Keratinocyte (primary cell): ENCODE results near the gene ATOH1. TPM values are rescaled to one million over a fixed set of nuclear protein-coding genes. Genes with fewer than 3 reads are reported as not detected.

Experiments used
- DNase-seq: peaks from one replicate; pipeline ENCODE4 v3.0.0-alpha.2; 2011; ENCODE audit warnings: low read depth, missing footprints, low spot score
- FAIRE-seq: peaks from 2 replicates; lab custom pipeline; 2011; peaks lifted over from hg19 to GRCh38; lab: Jason Lieb, UNC
- H2AFZ ChIP-seq: 2 replicates; pipeline ENCODE4 v1.6.0; 2012; ENCODE audit warnings: low read length, control low read depth, inconsistent platforms; ENCODE audit not compliant: control insufficient read depth
- H3K27ac ChIP-seq: 2 replicates; pipeline ENCODE4 v1.5.1; 2011; ENCODE audit warnings: low read length; ENCODE audit not compliant: control insufficient read depth, insufficient read depth
- H3K27me3 ChIP-seq: 3 replicates; pipeline ENCODE4 v1.6.0; 2011; ENCODE audit warnings: low read length; ENCODE audit not compliant: control insufficient read depth, insufficient read depth; ENCODE audit errors: extremely low read depth
- H3K36me3 ChIP-seq, 2 experiments: 2 replicates in 1 of 2; 3 replicates in 1 of 2; pipeline ENCODE4 v1.5.1; 2011; ENCODE audit warnings: low read length in 2 of 2, mild to moderate bottlenecking in 1 of 2; ENCODE audit not compliant: control insufficient read depth in 2 of 2, insufficient read depth in 2 of 2; ENCODE audit errors: extremely low read depth in 1 of 2
- H3K4me1 ChIP-seq: 3 replicates; pipeline ENCODE4 v1.5.1; 2011; ENCODE audit warnings: low read length; ENCODE audit not compliant: control insufficient read depth, insufficient read depth; ENCODE audit errors: extremely low read depth
- H3K4me2 ChIP-seq: 3 replicates; pipeline ENCODE4 v1.6.0; 2011; ENCODE audit warnings: low read depth, low read length; ENCODE audit not compliant: control insufficient read depth, insufficient read depth; ENCODE audit errors: extremely low read depth
- H3K4me3 ChIP-seq, 3 experiments: fragments of 200-600 bp in 1 of 3; sonication (generic) in 1 of 3; 2 replicates in 2 of 3; 3 replicates in 1 of 3; pipeline ENCODE4 v1.5.1; 2011 to 2016; ENCODE audit warnings: low read length in 3 of 3, mild to moderate bottlenecking in 3 of 3, control low read depth in 2 of 3, inconsistent platforms in 1 of 3, low read depth in 1 of 3, mixed read lengths in 1 of 3, mixed run types in 1 of 3, moderate library complexity in 1 of 3; ENCODE audit not compliant: control insufficient read depth in 2 of 3, insufficient read depth in 2 of 3; ENCODE audit errors: extremely low read depth in 1 of 3
- H3K79me2 ChIP-seq: 2 replicates; pipeline ENCODE4 v1.6.0; 2012; ENCODE audit warnings: low read length; ENCODE audit not compliant: control insufficient read depth, insufficient read depth
- H3K9ac ChIP-seq: 3 replicates; pipeline ENCODE4 v1.6.0; 2011; ENCODE audit warnings: low read length; ENCODE audit not compliant: control insufficient read depth, insufficient read depth; ENCODE audit errors: extremely low read depth
- H3K9me1 ChIP-seq: 3 replicates; pipeline ENCODE4 v1.6.0; 2011; ENCODE audit warnings: low read length; ENCODE audit not compliant: control insufficient read depth, insufficient read depth; ENCODE audit errors: extremely low read depth
- H3K9me3 ChIP-seq: 2 replicates; pipeline ENCODE4 v1.5.1; 2012; ENCODE audit warnings: low read depth, low read length; ENCODE audit not compliant: control insufficient read depth
- H4K20me1 ChIP-seq: 3 replicates; pipeline ENCODE4 v1.6.0; 2011; ENCODE audit warnings: low read length; ENCODE audit not compliant: control insufficient read depth, insufficient read depth; ENCODE audit errors: extremely low read depth
- EZH2 ChIP-seq: IDR thresholded peaks from one replicate; pipeline ENCODE4 v1.6.1; 2012; ENCODE audit warnings: inconsistent platforms, mild to moderate bottlenecking, low read length, moderate library complexity
- dilution Hi-C: fragments of 300-500 bp; cut with MboI; formaldehyde crosslinking; loops from one replicate; pipeline ENCODE4 v1.7.0; 2020; ENCODE audit warnings: low sequenced_read_pairs; ENCODE audit not compliant: extremely low pct_ligation_motif_present
- polyA plus RNA-seq, 5 experiments: library from polyadenylated mRNA; depleted of rRNA in 3 of 5; stranded (reverse) in 3 of 5; stranded (forward) in 1 of 5; unstranded in 1 of 5; fragments of >200 nt; gene quantifications; 1 replicate in 1 of 5; 2 replicates in 3 of 5; 3 replicates in 1 of 5; pipeline versions ENCODE4 v1.2.1 to v1.2.3, GENCODE V29; 2011 to 2012; ENCODE audit warnings: missing spikeins in 2 of 5, low read depth in 1 of 5, low replicate concordance in 1 of 5
- TF ChIP-seq, protein P1 (sequence below), 3 experiments: IDR thresholded peaks in 1 of 3; conservative IDR thresholded peaks in 1 of 3; optimal IDR thresholded peaks in 1 of 3; 2 replicates in 2 of 3; 3 replicates in 1 of 3; pipeline versions ENCODE3 to v1.5.1; 2011; ENCODE audit warnings: low read length in 3 of 3, mild to moderate bottlenecking in 3 of 3, moderate library complexity in 2 of 3, control low read depth in 1 of 3, inconsistent platforms in 1 of 3; ENCODE audit not compliant: insufficient read depth in 2 of 3; ENCODE audit errors: extremely low read depth in 1 of 3

The ATOH1 gene
- polyA plus RNA-seq, 1 donor (not counting 4 experiments of a cell fraction or from before 2014, with no cell fraction given), result not detected

GRCh38 chr4:93839704-93840103 lies 11.2 kb downstream of the ATOH1 start:
- TF ChIP-seq EZH2, result no peak
- TF ChIP-seq, protein P1, sequence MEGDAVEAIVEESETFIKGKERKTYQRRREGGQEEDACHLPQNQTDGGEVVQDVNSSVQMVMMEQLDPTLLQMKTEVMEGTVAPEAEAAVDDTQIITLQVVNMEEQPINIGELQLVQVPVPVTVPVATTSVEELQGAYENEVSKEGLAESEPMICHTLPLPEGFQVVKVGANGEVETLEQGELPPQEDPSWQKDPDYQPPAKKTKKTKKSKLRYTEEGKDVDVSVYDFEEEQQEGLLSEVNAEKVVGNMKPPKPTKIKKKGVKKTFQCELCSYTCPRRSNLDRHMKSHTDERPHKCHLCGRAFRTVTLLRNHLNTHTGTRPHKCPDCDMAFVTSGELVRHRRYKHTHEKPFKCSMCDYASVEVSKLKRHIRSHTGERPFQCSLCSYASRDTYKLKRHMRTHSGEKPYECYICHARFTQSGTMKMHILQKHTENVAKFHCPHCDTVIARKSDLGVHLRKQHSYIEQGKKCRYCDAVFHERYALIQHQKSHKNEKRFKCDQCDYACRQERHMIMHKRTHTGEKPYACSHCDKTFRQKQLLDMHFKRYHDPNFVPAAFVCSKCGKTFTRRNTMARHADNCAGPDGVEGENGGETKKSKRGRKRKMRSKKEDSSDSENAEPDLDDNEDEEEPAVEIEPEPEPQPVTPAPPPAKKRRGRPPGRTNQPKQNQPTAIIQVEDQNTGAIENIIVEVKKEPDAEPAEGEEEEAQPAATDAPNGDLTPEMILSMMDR (optimal IDR thresholded peaks at IDR 0.05 in 1 of 3, IDR thresholded peaks at IDR 0.05 in 1 of 3, conservative IDR thresholded peaks at IDR 0.05 in 1 of 3; ENCODE audit: extremely low read depth in 1 of 3, insufficient read depth in 2 of 3, low read length in 3 of 3), result no peak
- H3K4me1 ChIP-seq, result no peaks in the 10 kb centered on the region
- no peak overlapping the region for H3K27ac ChIP-seq
- no peaks in the 10 kb centered on the region for H3K9me3 ChIP-seq
- dilution Hi-C loops, result no loop called here
- H3K36me3 ChIP-seq, result no peaks in the 10 kb centered on the region
- H3K27me3 ChIP-seq, result peaks cover 5% of the 10 kb centered on the region
- no peak overlapping the region for H3K4me2 ChIP-seq
- FAIRE-seq (no peak), DNase-seq (no peak)
- no peaks in the 10 kb centered on the region for H3K9me1 ChIP-seq
- H3K4me3 ChIP-seq, result no peak overlapping the region
- no peak overlapping the region for H3K9ac ChIP-seq
- no peak overlapping the region for H2AFZ ChIP-seq
- H4K20me1 ChIP-seq, result no peaks in the 10 kb centered on the region
- no peaks in the 10 kb centered on the region for H3K79me2 ChIP-seq

GRCh38 chr4:93841803-93842345 lies 13.3 kb downstream of the ATOH1 start:
- dilution Hi-C loops, result no loop called here
- no peaks in the 10 kb centered on the region for H3K27me3 ChIP-seq
- H3K4me2 ChIP-seq, result no peak overlapping the region
- no peak overlapping the region for H3K27ac ChIP-seq
- no peak overlapping the region for H2AFZ ChIP-seq
- no peaks in the 10 kb centered on the region for H4K20me1 ChIP-seq
- FAIRE-seq (no peak), DNase-seq (no peak)
- no peak overlapping the region for H3K9ac ChIP-seq
- TF ChIP-seq, protein P1 (optimal IDR thresholded peaks at IDR 0.05 in 1 of 3, IDR thresholded peaks at IDR 0.05 in 1 of 3, conservative IDR thresholded peaks at IDR 0.05 in 1 of 3; ENCODE audit: extremely low read depth in 1 of 3, insufficient read depth in 2 of 3, low read length in 3 of 3), result no peak
- H3K36me3 ChIP-seq, result no peaks in the 10 kb centered on the region
- H3K4me3 ChIP-seq, result no peak overlapping the region
- no peaks in the 10 kb centered on the region for H3K4me1 ChIP-seq
- H3K9me3 ChIP-seq, result no peaks in the 10 kb centered on the region
- no peaks in the 10 kb centered on the region for H3K9me1 ChIP-seq
- H3K79me2 ChIP-seq, result no peaks in the 10 kb centered on the region
